Esophagus squamous epithelium (tissue), 5 donors: ENCODE measurements around the gene AHDC1. TPM values are rescaled to one million over a fixed set of nuclear protein-coding genes. Genes with fewer than 3 reads are reported as not detected.

Experiments
- DNase-seq: peaks from one replicate; lab custom pipeline; 2025; lab: John Stamatoyannopoulos, UW
- H3K27ac ChIP-seq, 4 donors: fragments of 200-600 bp; sonication (generic); one replicate each; pipeline ENCODE4 v1.5.1; 2016 to 2019; ENCODE audit warnings: mild to moderate bottlenecking in 1 of 4
- H3K27me3 ChIP-seq, 4 donors: fragments of 200-600 bp; sonication (generic); 1 replicate in 3 of 4; 2 replicates in 1 of 4; pipeline versions ENCODE4 v1.5.1 to v1.6.0; 2017 to 2021; ENCODE audit warnings: antibody characterized with exemption in 1 of 4
- H3K36me3 ChIP-seq, 3 donors: fragments of 200-600 bp; sonication (generic); one replicate each; pipeline ENCODE4 v1.5.1; 2016 to 2019
- H3K4me1 ChIP-seq, 3 donors: fragments of 200-600 bp; sonication (generic); one replicate each; pipeline ENCODE4 v1.5.1; 2017 to 2019
- H3K4me3 ChIP-seq, 4 donors: fragments of 200-600 bp; sonication (generic); 1 replicate in 3 of 4; 2 replicates in 1 of 4; pipeline ENCODE4 v1.5.1; 2016 to 2019; ENCODE audit warnings: mild to moderate bottlenecking in 2 of 4, moderate library complexity in 1 of 4
- H3K9me3 ChIP-seq, 3 donors: fragments of 200-600 bp; sonication (generic); one replicate each; pipeline ENCODE4 v1.5.1; 2016 to 2019
- CTCF ChIP-seq, 6 experiments: fragments of 450-650 bp in 4 of 6; fragments of 200-600 bp in 2 of 6; sonication (generic) in 2 of 6; IDR thresholded peaks; one replicate each; pipeline ENCODE4 v1.5.1; 2016 to 2019; ENCODE audit warnings: antibody characterized with exemption in 6 of 6, mild to moderate bottlenecking in 4 of 6, moderate library complexity in 4 of 6
- POLR2A ChIP-seq, 4 donors: fragments of 450-650 bp; IDR thresholded peaks; one replicate each; pipeline ENCODE4 v1.6.1; 2017; ENCODE audit warnings: antibody characterized with exemption in 4 of 4, mild to moderate bottlenecking in 4 of 4, moderate library complexity in 3 of 4
- WGBS, 2 donors: methylation state at CpG; one replicate each; pipeline ENCODE4 v1.1.5; 2018; 5-methylcytosine and 5-hydroxymethylcytosine counted together
- intact Hi-C: fragments of 100-400 bp; cut with DNase I; formaldehyde crosslinking; loops from one replicate; pipeline ENCODE4 v1.15.0; 2022
- total RNA-seq, 4 donors: library from RNA; depleted of rRNA; stranded (reverse); fragments of >200 nt; gene quantifications; one replicate each; pipeline ENCODE4 v1.1.0, GENCODE V29; 2016
- donor health status: DM: yes; HTN: yes; CAD: no.

AHDC1 gene
- total RNA-seq, 4 donors from 2014 or later: 22.2 to 112 (median 30.6) TPM

- Histone ChIP-seq H3K4me3 (peak overlapping the region in 3 of 4 donors; percentile 36 to 67 (median 47)), H3K9me3 (no peaks in the 10 kb centered on the region), H3K27me3 (no peaks in the 10 kb centered on the region), H3K27ac (peak overlapping the region; percentile 94 to 99 (median 96)), H3K36me3 (peaks cover 5 to 20% (median 6%) of the 10 kb centered on the region in 3 donors), H3K4me1 (peaks cover 50 to 91% (median 53%) of the 10 kb centered on the region in 3 donors)
- no peak for DNase-seq
- intact Hi-C loops: no loop called here
- WGBS, 2 donors: 9 to 33% methylated on average over 10 to 14 of the region's 17 CpGs
- TF ChIP-seq POLR2A (IDR thresholded peaks at IDR 0.05) (peak in 1 of 4 donors; percentile 7), CTCF (IDR thresholded peaks at IDR 0.05) (no peak)
Measured at GRCh38 chr1:27528818-27529703, 74.9 kb downstream of the AHDC1 start.

GRCh38 chr1:27527890-27528817 lies 75.8 kb downstream of the AHDC1 start:
- intact Hi-C loops: no loop called here
- 3 to 40% methylated on average over 2 to 7 of the region's 71 CpGs for WGBS, 2 donors
- no peaks in the 10 kb centered on the region for H3K9me3 ChIP-seq
- TF ChIP-seq CTCF (IDR thresholded peaks at IDR 0.05): peak in 2 of 6 experiments; percentile 13 to 17
- peak in 1 of 4 donors; percentile 48 for TF ChIP-seq POLR2A (IDR thresholded peaks at IDR 0.05)
- peaks cover 0 to 11% (median 6%) of the 10 kb centered on the region in 3 donors for H3K36me3 ChIP-seq
- H3K4me3 ChIP-seq: peak overlapping the region; percentile 21 to 67 (median 42)
- H3K27ac ChIP-seq: peak overlapping the region; percentile 94 to 99 (median 96)
- no peak for DNase-seq
- H3K4me1 ChIP-seq: peaks cover 59 to 99% (median 62%) of the 10 kb centered on the region in 3 donors
- no peaks in the 10 kb centered on the region for H3K27me3 ChIP-seq

- H3K4me3 ChIP-seq: peak overlapping the region; percentile 21 to 67 (median 42)
- intact Hi-C loops: no loop called here
- WGBS, 2 donors: 27 to 32% methylated on average over 7 to 9 of the region's 27 CpGs
Measured at GRCh38 chr1:27527223-27527889, 76.6 kb downstream of the AHDC1 start.

More at GRCh38 chr1:27527223-27527889, 76.6 kb downstream of the AHDC1 start:
- TF ChIP-seq CTCF (IDR thresholded peaks at IDR 0.05) (no peak), POLR2A (IDR thresholded peaks at IDR 0.05) (no peak)
- no peaks in the 10 kb centered on the region for H3K27me3 ChIP-seq
- H3K36me3 ChIP-seq: peaks cover 0 to 3% (median 0%) of the 10 kb centered on the region in 3 donors
- H3K27ac ChIP-seq: peak overlapping the region; percentile 94 to 99 (median 96)
- H3K4me1 ChIP-seq: peaks cover 67 to 100% (median 70%) of the 10 kb centered on the region in 3 donors
- H3K9me3 ChIP-seq: no peaks in the 10 kb centered on the region
- no peak for DNase-seq
